Tibial nerve (tissue), 4 donors: ENCODE measurements around the gene WNT2. TPM values are rescaled to one million over a fixed set of nuclear protein-coding genes. Genes with fewer than 3 reads are reported as not detected.

Experiments used
- DNase-seq, 2 donors: peaks; one replicate each; pipeline ENCODE4 v3.0.0-alpha.2; 2019; ENCODE audit warnings: low spot score in 2 of 2
- H3K27ac ChIP-seq, 4 donors: fragments of 200-600 bp; sonication (generic) in 3 of 4; one replicate each; pipeline ENCODE4 v1.5.1; 2017 to 2019; ENCODE audit warnings: mild to moderate bottlenecking in 1 of 4
- H3K27me3 ChIP-seq, 2 donors: fragments of 200-600 bp; sonication (generic) in 1 of 2; one replicate each; pipeline versions ENCODE4 v1.5.1 to v1.6.0; 2017 to 2019
- H3K36me3 ChIP-seq, 3 donors: fragments of 200-600 bp; sonication (generic); one replicate each; pipeline ENCODE4 v1.5.1; 2018 to 2019
- H3K4me1 ChIP-seq, 4 donors: fragments of 200-600 bp; sonication (generic) in 3 of 4; one replicate each; pipeline ENCODE4 v1.5.1; 2017 to 2019
- H3K4me3 ChIP-seq, 4 donors: fragments of 200-600 bp; sonication (generic) in 3 of 4; one replicate each; pipeline ENCODE4 v1.5.1; 2017 to 2019; ENCODE audit warnings: mild to moderate bottlenecking in 1 of 4, moderate library complexity in 1 of 4
- H3K9me3 ChIP-seq, 4 donors: fragments of 200-600 bp; sonication (generic) in 3 of 4; one replicate each; pipeline ENCODE4 v1.5.1; 2017 to 2019
- CTCF ChIP-seq, 5 experiments: fragments of 200-600 bp in 3 of 5; fragments of 450-650 bp in 2 of 5; sonication (generic) in 3 of 5; IDR thresholded peaks; one replicate each; pipeline ENCODE4 v1.5.1; 2016 to 2019; ENCODE audit warnings: antibody characterized with exemption in 5 of 5, mild to moderate bottlenecking in 3 of 5, moderate library complexity in 2 of 5
- EP300 ChIP-seq, 2 donors: sonication (generic); formaldehyde crosslinking; IDR thresholded peaks; one replicate each; pipeline ENCODE4 v1.6.1; 2017; ENCODE audit warnings: antibody characterized with exemption in 2 of 2, mild to moderate bottlenecking in 1 of 2
- POLR2A ChIP-seq, 2 donors: fragments of 450-650 bp; IDR thresholded peaks; one replicate each; pipeline ENCODE4 v1.6.1; 2017; ENCODE audit warnings: antibody characterized with exemption in 2 of 2, mild to moderate bottlenecking in 2 of 2, moderate library complexity in 2 of 2
- WGBS, 2 donors: methylation state at CpG; one replicate each; pipeline ENCODE4 v1.1.5; 2018; 5-methylcytosine and 5-hydroxymethylcytosine counted together
- total RNA-seq, 4 donors: library from RNA; depleted of rRNA; stranded (reverse); fragments of >200 nt; gene quantifications; one replicate each; pipeline ENCODE4 v1.1.0, GENCODE V29; 2016

Gene WNT2
- total RNA-seq, 4 donors from 2014 or later, result 0.59 to 1.7 TPM; not detected in 2

- WGBS, 2 donors, result 67 to 70% methylated on average over 11 of the region's 11 CpGs
- no peaks in the 10 kb centered on the region for H3K9me3 ChIP-seq
- TF ChIP-seq EP300 (IDR thresholded peaks at IDR 0.05), result no peak
- no peak for TF ChIP-seq POLR2A (IDR thresholded peaks at IDR 0.05)
- no peak for TF ChIP-seq CTCF (IDR thresholded peaks at IDR 0.05)
These were observed 49.0 kb downstream of the WNT2 start for GRCh38 chr7:117273814-117274225.

GRCh38 chr7:117273325-117273724 lies 49.5 kb downstream of the WNT2 start:
- Histone ChIP-seq H3K4me1 (no peaks in the 10 kb centered on the region), H3K27ac (no peak overlapping the region), H3K9me3 (no peaks in the 10 kb centered on the region), H3K4me3 (no peak overlapping the region), H3K27me3 (no peaks in the 10 kb centered on the region), H3K36me3 (no peaks in the 10 kb centered on the region)
- WGBS, 2 donors, result 40 to 46% methylated on average over 2 of the region's 2 CpGs
- DNase-seq, result no peak
- no peak for TF ChIP-seq EP300 (IDR thresholded peaks at IDR 0.05)
- TF ChIP-seq CTCF (IDR thresholded peaks at IDR 0.05), result no peak
- TF ChIP-seq POLR2A (IDR thresholded peaks at IDR 0.05), result no peak

More at GRCh38 chr7:117273814-117274225, 49.0 kb downstream of the WNT2 start:
- DNase-seq, result no peak
- Histone ChIP-seq H3K27ac (no peak overlapping the region), H3K27me3 (no peaks in the 10 kb centered on the region), H3K36me3 (no peaks in the 10 kb centered on the region), H3K4me1 (no peaks in the 10 kb centered on the region), H3K4me3 (no peak overlapping the region)

DNA sequence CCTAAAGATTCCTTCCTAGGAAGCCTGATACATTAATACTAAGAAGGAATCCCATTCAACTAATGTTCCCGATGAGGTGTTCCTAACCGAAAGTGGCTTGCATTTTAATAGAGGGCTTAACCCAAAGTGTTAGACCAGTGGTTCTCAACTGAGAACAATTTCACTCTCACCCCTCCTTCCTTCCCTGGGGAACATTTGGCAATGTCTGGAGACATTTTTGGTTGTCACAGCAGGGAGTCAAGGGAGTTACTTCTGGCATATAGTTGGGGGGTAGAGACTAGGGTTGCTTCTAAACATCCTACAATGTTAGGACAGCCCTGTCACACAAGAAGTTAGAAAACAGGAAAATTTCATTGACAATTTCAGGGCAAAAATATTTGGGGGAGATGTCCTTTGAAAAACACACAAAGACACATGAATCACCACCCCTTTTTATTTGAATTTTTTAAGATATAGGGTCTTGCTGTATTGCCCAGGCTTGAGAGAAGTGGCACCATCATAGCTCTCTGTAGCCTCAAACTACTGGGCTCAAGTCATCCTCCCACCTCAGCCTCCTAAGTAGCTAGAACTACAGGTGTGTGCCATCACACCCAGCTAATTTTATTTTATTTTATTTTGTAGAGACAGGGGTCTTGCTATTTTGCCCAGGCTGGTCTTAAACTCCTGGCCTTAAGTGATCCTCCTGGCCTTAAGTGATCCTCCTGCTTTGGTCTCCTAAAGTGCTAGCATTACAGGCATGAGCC lies 50.7 kb downstream of the WNT2 start:
- Histone ChIP-seq H3K9me3 (no peaks in the 10 kb centered on the region), H3K4me1 (no peaks in the 10 kb centered on the region), H3K36me3 (no peaks in the 10 kb centered on the region), H3K27me3 (no peaks in the 10 kb centered on the region), H3K27ac (no peak overlapping the region), H3K4me3 (no peak overlapping the region)
- TF ChIP-seq POLR2A (IDR thresholded peaks at IDR 0.05), result no peak
- WGBS, 2 donors, result 93 to 96% methylated on average over 2 of the region's 2 CpGs
- no peak for DNase-seq

DNA sequence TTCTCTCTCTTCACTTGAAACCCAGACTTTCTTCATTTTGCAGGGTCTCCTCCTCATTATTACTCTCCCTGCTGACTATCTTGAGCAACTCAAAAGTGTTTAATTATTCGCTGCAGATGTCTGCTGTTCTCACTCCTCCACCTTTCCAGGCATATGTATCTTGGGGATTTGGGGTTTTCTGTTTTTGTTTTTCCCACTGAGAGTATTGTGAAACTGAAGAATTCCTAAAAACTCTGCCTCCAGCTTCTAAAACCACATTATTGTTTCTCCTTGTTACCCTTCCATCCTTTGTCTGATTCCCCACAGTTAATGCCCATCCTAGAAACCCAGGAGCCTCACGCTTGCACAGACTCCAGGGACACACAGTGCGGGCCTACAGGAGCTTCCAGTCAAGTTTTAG lies 51.3 kb downstream of the WNT2 start:
- H3K4me3 ChIP-seq, result no peak overlapping the region
- H3K27me3 ChIP-seq, result no peaks in the 10 kb centered on the region
- H3K9me3 ChIP-seq, result no peaks in the 10 kb centered on the region
- no peaks in the 10 kb centered on the region for H3K36me3 ChIP-seq
- 79 to 80% methylated on average over 3 of the region's 3 CpGs for WGBS, 2 donors
- H3K27ac ChIP-seq, result no peak overlapping the region
- no peak for DNase-seq
- no peaks in the 10 kb centered on the region for H3K4me1 ChIP-seq
- TF ChIP-seq POLR2A (IDR thresholded peaks at IDR 0.05) (no peak), CTCF (IDR thresholded peaks at IDR 0.05) (no peak), EP300 (IDR thresholded peaks at IDR 0.05) (no peak)

DNA sequence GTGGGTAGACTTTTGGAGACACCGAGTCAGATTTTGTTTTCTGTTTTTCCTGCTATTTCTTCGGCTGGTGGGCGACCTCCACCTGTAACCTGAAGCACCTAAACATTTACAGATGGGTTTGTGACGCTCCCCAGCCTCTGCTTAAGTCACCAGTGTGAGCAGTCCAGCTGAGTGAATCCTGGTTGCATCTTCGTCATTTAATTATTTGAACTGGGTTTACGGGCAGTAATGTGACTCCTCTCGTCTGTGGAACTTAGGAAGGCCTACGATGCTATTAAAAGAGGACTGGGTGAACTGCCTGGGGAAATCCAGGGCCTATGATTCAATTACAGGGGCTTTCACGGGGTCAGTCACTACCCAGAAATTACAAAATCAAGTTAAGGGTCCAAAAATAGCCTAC lies 52.5 kb downstream of the WNT2 start:
- DNase-seq, result no peak
- no peak overlapping the region for H3K4me3 ChIP-seq
- H3K27ac ChIP-seq, result no peak overlapping the region
- TF ChIP-seq POLR2A (IDR thresholded peaks at IDR 0.05) (no peak), CTCF (IDR thresholded peaks at IDR 0.05) (no peak), EP300 (IDR thresholded peaks at IDR 0.05) (no peak)
- no peaks in the 10 kb centered on the region for H3K36me3 ChIP-seq
- H3K4me1 ChIP-seq, result no peaks in the 10 kb centered on the region
- WGBS, 2 donors, result 54 to 73% methylated on average over 9 of the region's 9 CpGs
- no peaks in the 10 kb centered on the region for H3K27me3 ChIP-seq
- H3K9me3 ChIP-seq, result no peaks in the 10 kb centered on the region
